Testis (tissue), 3 donors: ENCODE data around the gene ETV7. TPM values are rescaled to one million over a fixed set of nuclear protein-coding genes. Genes with fewer than 3 reads are reported as not detected.

Experiments
- DNase-seq: peaks from one replicate; pipeline ENCODE4 v3.0.0-alpha.2; 2019
- H3K27ac ChIP-seq, 2 donors: fragments of 200-600 bp; sonication (generic); one replicate each; pipeline ENCODE4 v1.5.1; 2019
- H3K27me3 ChIP-seq: fragments of 200-600 bp; sonication (generic); one replicate; pipeline ENCODE4 v1.5.1; 2019
- H3K36me3 ChIP-seq: fragments of 200-600 bp; sonication (generic); one replicate; pipeline ENCODE4 v1.5.1; 2017; ENCODE audit warnings: low read depth; ENCODE audit errors: missing control alignments
- H3K4me1 ChIP-seq: fragments of 200-600 bp; sonication (generic); one replicate; pipeline ENCODE4 v1.5.1; 2019
- H3K4me3 ChIP-seq, 2 donors: fragments of 200-600 bp; sonication (generic); one replicate each; pipeline ENCODE4 v1.5.1; 2017 to 2019
- H3K9me3 ChIP-seq: fragments of 200-600 bp; sonication (generic); one replicate; pipeline ENCODE4 v1.5.1; 2017
- CTCF ChIP-seq, 3 experiments: fragments of 450-650 bp in 2 of 3; fragments of 200-600 bp in 1 of 3; sonication (generic) in 1 of 3; IDR thresholded peaks; one replicate each; pipeline ENCODE4 v1.5.1; 2016 to 2019; ENCODE audit warnings: antibody characterized with exemption in 3 of 3, mild to moderate bottlenecking in 2 of 3, moderate library complexity in 1 of 3
- POLR2A ChIP-seq: fragments of 450-650 bp; IDR thresholded peaks from one replicate; pipeline ENCODE4 v1.6.1; 2017; ENCODE audit warnings: antibody characterized with exemption, mild to moderate bottlenecking, moderate library complexity
- WGBS, 2 donors: methylation state at CpG; one replicate each; pipeline ENCODE4 v1.1.5; 2018; 5-methylcytosine and 5-hydroxymethylcytosine counted together
- intact Hi-C: fragments of 100-400 bp; cut with DNase I; formaldehyde crosslinking; loops from one replicate; pipeline ENCODE4 v1.15.1; 2023; ENCODE audit warnings: low total_unique reads
- polyA plus RNA-seq: library from polyadenylated mRNA; stranded (reverse); fragments of 350-450 nt; fragmentation: Illumina TruSeq; extraction: RNeasy Lipid Tissue Mini Kit (QIAGEN cat#74804); gene quantifications from one replicate; pipeline ENCODE4 v1.2.3, GENCODE V29; 2014; ENCODE audit warnings: low read depth, low replicate concordance; ENCODE audit not compliant: insufficient read depth
- total RNA-seq, 2 donors: library from RNA; depleted of rRNA; stranded (reverse); fragments of >200 nt; gene quantifications; one replicate each; pipeline ENCODE4 v1.2.3, GENCODE V29; 2016

The ETV7 gene
- total and polyA plus RNA-seq, 3 donors from 2014 or later, result 0.68 to 2.2 (median 1.3) TPM

DNA sequence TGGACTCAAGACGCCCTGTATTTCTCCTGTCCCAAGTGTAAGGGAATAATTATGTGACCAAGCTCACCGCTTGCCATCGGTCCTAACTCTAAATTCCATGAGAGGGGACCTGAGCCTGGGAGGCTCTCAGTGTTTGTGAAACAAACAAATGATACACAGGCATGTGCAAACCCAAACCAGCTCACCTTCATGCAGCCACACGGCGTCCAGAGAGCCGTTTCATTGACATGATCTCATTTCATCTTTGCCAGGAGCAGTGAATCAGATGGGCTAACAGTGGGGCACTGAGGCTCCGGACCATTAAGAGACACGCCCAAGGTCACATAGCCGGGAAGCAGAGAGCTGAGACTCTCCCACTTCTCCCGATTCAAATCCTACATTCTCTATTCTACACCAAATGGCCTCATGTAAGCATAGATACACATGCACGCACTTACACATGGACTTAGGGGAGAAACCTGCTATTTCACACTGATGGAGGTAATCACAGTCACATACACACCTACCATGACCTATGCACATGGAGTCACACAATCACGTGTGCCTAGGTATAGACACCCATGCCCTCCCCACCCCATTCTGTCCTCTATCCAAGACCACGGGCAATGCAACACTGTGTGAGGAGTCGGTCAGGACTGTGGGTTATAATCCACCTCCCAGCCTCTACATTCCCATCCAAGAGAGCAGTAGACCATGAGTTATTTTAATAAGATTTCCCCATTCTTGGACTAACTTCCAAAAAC is 51.8 kb downstream of the ETV7 start:
- H3K4me3 ChIP-seq, result no peak overlapping the region
- intact Hi-C loops, result no loop called here
- no peak for DNase-seq
- H3K4me1 ChIP-seq, result peaks cover 28% of the 10 kb centered on the region
- TF ChIP-seq POLR2A (no peak), CTCF (IDR thresholded peaks at IDR 0.05) (no peak)
- no peaks in the 10 kb centered on the region for H3K36me3 ChIP-seq
- no peaks in the 10 kb centered on the region for H3K27me3 ChIP-seq
- H3K27ac ChIP-seq, result peak overlapping the region; percentile 83 to 89
- 79 to 86% methylated on average over 9 to 14 of the region's 14 CpGs for WGBS, 2 donors
- no peaks in the 10 kb centered on the region for H3K9me3 ChIP-seq

- Histone ChIP-seq H3K27me3 (no peaks in the 10 kb centered on the region), H3K4me3 (no peak overlapping the region), H3K4me1 (peaks cover 24% of the 10 kb centered on the region), H3K36me3 (no peaks in the 10 kb centered on the region), H3K9me3 (no peaks in the 10 kb centered on the region), H3K27ac (peak overlapping the region; percentile 83 to 89)
- 36 to 45% methylated on average over 9 to 14 of the region's 14 CpGs for WGBS, 2 donors
- DNase-seq, result no peak
- TF ChIP-seq POLR2A (no peak), CTCF (IDR thresholded peaks at IDR 0.05) (no peak)
- intact Hi-C loops, result no loop called here
Observed at GRCh38 chr6:36334832-36335459, 52.5 kb downstream of the ETV7 start.

DNA sequence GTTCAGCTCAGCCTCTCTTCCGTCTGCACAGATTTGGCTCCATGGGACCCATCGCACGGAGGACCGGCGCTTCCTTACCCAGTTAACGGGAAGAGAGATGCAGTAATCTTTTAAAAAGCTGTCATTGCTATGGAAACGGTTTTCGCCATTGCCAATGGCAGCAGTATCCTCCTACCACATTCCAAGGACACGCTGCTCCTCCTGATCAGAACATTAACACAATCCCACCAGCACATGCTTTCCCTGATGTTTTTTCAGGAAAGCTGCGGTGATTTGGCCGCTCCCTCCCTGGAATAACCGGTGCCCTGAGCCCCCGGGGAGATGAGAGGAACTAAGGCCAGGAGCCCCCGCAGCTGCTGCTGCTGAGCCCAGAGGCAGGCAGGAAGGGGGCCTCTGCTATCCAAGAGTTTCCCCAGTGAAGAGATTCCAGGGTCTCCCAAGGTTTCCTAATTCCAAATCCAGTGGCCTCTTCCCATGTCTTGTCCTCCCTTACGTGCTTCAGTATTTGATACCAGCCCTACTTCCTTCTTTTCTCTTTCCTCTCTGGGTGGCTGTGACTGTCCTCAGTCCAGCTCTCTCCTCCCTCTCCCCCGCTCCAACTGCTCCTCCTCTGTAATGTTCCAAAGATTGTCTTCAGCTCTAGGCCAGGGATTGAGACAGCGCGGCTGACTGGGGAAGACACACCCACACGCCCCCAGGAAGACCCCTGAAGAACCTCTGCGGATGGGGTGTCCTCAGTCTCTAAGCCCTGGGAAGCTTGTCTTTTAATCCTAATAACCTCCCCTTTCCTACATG is 53.3 kb downstream of the ETV7 start:
- Histone ChIP-seq H3K9me3 (no peaks in the 10 kb centered on the region), H3K27me3 (no peaks in the 10 kb centered on the region), H3K4me1 (peaks cover 24% of the 10 kb centered on the region), H3K4me3 (no peak overlapping the region), H3K36me3 (no peaks in the 10 kb centered on the region), H3K27ac (peak overlapping the region; percentile 83 to 89)
- peak; percentile 71 for DNase-seq
- WGBS, 2 donors, result 26 to 37% methylated on average over 17 to 20 of the region's 20 CpGs
- intact Hi-C loops, result no loop called here
- TF ChIP-seq CTCF (IDR thresholded peaks at IDR 0.05) (no peak), POLR2A (no peak)

DNA sequence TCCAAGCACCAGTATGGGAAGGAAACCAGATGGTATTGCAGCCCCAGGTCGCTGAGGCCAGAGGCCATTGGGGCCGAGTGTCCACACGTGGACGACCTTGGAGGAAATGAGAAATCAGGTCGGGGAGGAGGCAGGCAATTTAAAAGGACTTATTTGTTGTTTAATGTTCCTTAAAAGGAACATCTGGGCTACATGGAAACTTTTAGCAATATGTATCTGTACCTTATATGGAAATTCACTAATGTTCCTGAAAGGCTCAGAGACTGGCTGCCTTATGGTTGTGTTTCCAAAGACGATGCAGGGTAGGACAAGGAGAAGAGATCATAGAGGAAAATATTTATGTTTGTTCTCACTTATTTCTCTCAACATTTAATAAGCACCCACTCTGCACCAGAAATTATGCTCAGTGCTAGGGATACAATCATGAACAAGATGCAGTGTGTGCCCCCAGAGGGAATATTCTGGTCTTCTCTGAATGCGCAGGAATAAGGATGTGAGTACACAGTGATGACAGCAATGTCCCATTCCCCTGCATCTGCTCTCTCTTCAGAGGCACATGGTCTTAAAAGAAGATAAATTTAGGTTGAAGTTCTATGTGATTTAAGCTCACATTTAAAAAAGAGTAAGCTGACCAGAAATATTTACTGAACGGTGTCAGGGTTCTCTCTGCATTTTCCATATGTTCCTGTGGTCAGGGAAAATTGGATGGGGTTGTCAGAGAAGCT is 54.1 kb downstream of the ETV7 start:
- intact Hi-C loops, result no loop called here
- no peaks in the 10 kb centered on the region for H3K36me3 ChIP-seq
- no peak for DNase-seq
- no peaks in the 10 kb centered on the region for H3K9me3 ChIP-seq
- no peaks in the 10 kb centered on the region for H3K27me3 ChIP-seq
- 39 to 48% methylated on average over 8 of the region's 8 CpGs for WGBS, 2 donors
- peak overlapping the region; percentile 9 to 89 for H3K27ac ChIP-seq
- TF ChIP-seq CTCF (IDR thresholded peaks at IDR 0.05) (no peak), POLR2A (no peak)
- H3K4me3 ChIP-seq, result no peak overlapping the region
- peaks cover 31% of the 10 kb centered on the region for H3K4me1 ChIP-seq
